Measurements from ENCODE around the gene SLC12A9. TPM values are rescaled to one million over a fixed set of nuclear protein-coding genes. Genes with fewer than 3 reads are reported as not detected.
"Not testable (repeated sequence)": the region's sequence is repeated elsewhere in the genome, so short reads cannot be mapped to it uniquely, and the experiment has no call there.

The SLC12A9 gene
- total and polyA plus RNA-seq, 5 donors from 2014 or later: 5.7 to 42.7 (median 6.3) TPM

- Histone ChIP-seq H3K36me3 (ENCODE audit: control insufficient read depth, insufficient read depth, low read length) (no peaks in the 10 kb centered on the region), H3K9me3 (ENCODE audit: control insufficient read depth in 2 of 2, low read length in 2 of 2) (no peaks in the 10 kb centered on the region), H3K27ac (ENCODE audit: insufficient read depth, low read length, poor library complexity, severe bottlenecking) (no peak overlapping the region), H3K27me3 (ENCODE audit: control insufficient read depth, insufficient read depth, low read length) (no peaks in the 10 kb centered on the region), H3K4me3 (ENCODE audit: low read depth, low read length) (no peak overlapping the region), H3K4me1 (ENCODE audit: control insufficient read depth, insufficient read depth, low read length, poor library complexity, severe bottlenecking) (no peaks in the 10 kb centered on the region)
- Mint-ChIP-seq H3K36me3 (peaks cover 5% of the 10 kb centered on the region), H3K27ac (no peak overlapping the region), H3K27me3 (no peaks in the 10 kb centered on the region), H3K4me3 (no peak overlapping the region), H3K4me1 (no peaks in the 10 kb centered on the region), H3K9me3 (no peaks in the 10 kb centered on the region)
- no peak for DNase-seq
- ATAC-seq (ENCODE audit: low read depth in 2 of 2): no peak
These were observed 41.0 kb upstream of the SLC12A9 start for GRCh38 chr7:100811480-100811879.

GRCh38 chr7:100812729-100813128 lies 39.8 kb upstream of the SLC12A9 start:
- H3K36me3 Mint-ChIP-seq: peaks cover 5% of the 10 kb centered on the region
- no peaks in the 10 kb centered on the region for H3K27me3 Mint-ChIP-seq
- ATAC-seq (ENCODE audit: low read depth in 2 of 2) (no peak), DNase-seq (no peak)
- H3K4me3 Mint-ChIP-seq: no peak overlapping the region
- H3K27ac Mint-ChIP-seq: no peak overlapping the region
- H3K27ac ChIP-seq (ENCODE audit: insufficient read depth, low read length, poor library complexity, severe bottlenecking): no peak overlapping the region
- H3K36me3 ChIP-seq (ENCODE audit: control insufficient read depth, insufficient read depth, low read length): no peaks in the 10 kb centered on the region
- no peaks in the 10 kb centered on the region for H3K4me1 ChIP-seq (ENCODE audit: control insufficient read depth, insufficient read depth, low read length, poor library complexity, severe bottlenecking)
- no peaks in the 10 kb centered on the region for H3K27me3 ChIP-seq (ENCODE audit: control insufficient read depth, insufficient read depth, low read length)
- no peaks in the 10 kb centered on the region for H3K9me3 ChIP-seq (ENCODE audit: control insufficient read depth in 2 of 2, low read length in 2 of 2)
- no peak overlapping the region for H3K4me3 ChIP-seq (ENCODE audit: low read depth, low read length)
- no peaks in the 10 kb centered on the region for H3K4me1 Mint-ChIP-seq
- H3K9me3 Mint-ChIP-seq: no peaks in the 10 kb centered on the region

- H3K27ac ChIP-seq (ENCODE audit: insufficient read depth, low read length, poor library complexity, severe bottlenecking); ATAC-seq (ENCODE audit: low read depth in 2 of 2); H3K36me3 Mint-ChIP-seq: not testable (repeated sequence)
These were observed 36.0 kb upstream of the SLC12A9 start for GRCh38 chr7:100816515-100816914.

GRCh38 chr7:100817097-100817496 lies 35.4 kb upstream of the SLC12A9 start:
- H3K36me3 ChIP-seq (ENCODE audit: control insufficient read depth, insufficient read depth, low read length): no peaks in the 10 kb centered on the region
- peaks cover 5% of the 10 kb centered on the region for H3K36me3 Mint-ChIP-seq
- H3K4me1 Mint-ChIP-seq: no peaks in the 10 kb centered on the region
- H3K4me3 Mint-ChIP-seq: no peak overlapping the region
- peaks cover 8% of the 10 kb centered on the region for H3K27me3 Mint-ChIP-seq
- H3K27me3 ChIP-seq (ENCODE audit: control insufficient read depth, insufficient read depth, low read length): no peaks in the 10 kb centered on the region
- H3K9me3 ChIP-seq (ENCODE audit: control insufficient read depth in 2 of 2, low read length in 2 of 2): no peaks in the 10 kb centered on the region
- no peak for ATAC-seq (ENCODE audit: low read depth in 2 of 2)
- no peak for DNase-seq
- no peaks in the 10 kb centered on the region for H3K9me3 Mint-ChIP-seq
- no peak overlapping the region for H3K4me3 ChIP-seq (ENCODE audit: low read depth, low read length)
- H3K27ac ChIP-seq (ENCODE audit: insufficient read depth, low read length, poor library complexity, severe bottlenecking): no peak overlapping the region
- H3K27ac Mint-ChIP-seq: no peak overlapping the region
- H3K4me1 ChIP-seq (ENCODE audit: control insufficient read depth, insufficient read depth, low read length, poor library complexity, severe bottlenecking): no peaks in the 10 kb centered on the region

More at GRCh38 chr7:100816515-100816914, 36.0 kb upstream of the SLC12A9 start:
- H3K9me3 Mint-ChIP-seq; H3K4me3 Mint-ChIP-seq; H3K36me3 ChIP-seq (ENCODE audit: control insufficient read depth, insufficient read depth, low read length); H3K9me3 ChIP-seq (ENCODE audit: control insufficient read depth in 2 of 2, low read length in 2 of 2); H3K4me1 ChIP-seq (ENCODE audit: control insufficient read depth, insufficient read depth, low read length, poor library complexity, severe bottlenecking); H3K4me1 Mint-ChIP-seq; H3K27me3 ChIP-seq (ENCODE audit: control insufficient read depth, insufficient read depth, low read length); DNase-seq; H3K27ac Mint-ChIP-seq; H3K4me3 ChIP-seq (ENCODE audit: low read depth, low read length); H3K27me3 Mint-ChIP-seq: not testable (repeated sequence)

GRCh38 chr7:100818366-100818765 lies 34.1 kb upstream of the SLC12A9 start:
- Mint-ChIP-seq H3K36me3 (peaks cover 5% of the 10 kb centered on the region), H3K9me3 (no peaks in the 10 kb centered on the region), H3K27ac (no peak overlapping the region), H3K4me3 (no peak overlapping the region), H3K4me1 (no peaks in the 10 kb centered on the region), H3K27me3 (peaks cover 8% of the 10 kb centered on the region)
- no peaks in the 10 kb centered on the region for H3K36me3 ChIP-seq (ENCODE audit: control insufficient read depth, insufficient read depth, low read length)
- H3K27ac ChIP-seq (ENCODE audit: insufficient read depth, low read length, poor library complexity, severe bottlenecking): no peak overlapping the region
- H3K4me3 ChIP-seq (ENCODE audit: low read depth, low read length): no peak overlapping the region
- no peaks in the 10 kb centered on the region for H3K4me1 ChIP-seq (ENCODE audit: control insufficient read depth, insufficient read depth, low read length, poor library complexity, severe bottlenecking)
- no peak for DNase-seq
- H3K9me3 ChIP-seq (ENCODE audit: control insufficient read depth in 2 of 2, low read length in 2 of 2): no peaks in the 10 kb centered on the region
- no peaks in the 10 kb centered on the region for H3K27me3 ChIP-seq (ENCODE audit: control insufficient read depth, insufficient read depth, low read length)
- no peak for ATAC-seq (ENCODE audit: low read depth in 2 of 2)

GRCh38 chr7:100818825-100819224 lies 33.7 kb upstream of the SLC12A9 start:
- H3K27me3 ChIP-seq (ENCODE audit: control insufficient read depth, insufficient read depth, low read length): no peaks in the 10 kb centered on the region
- peaks cover 5% of the 10 kb centered on the region for H3K36me3 Mint-ChIP-seq
- no peaks in the 10 kb centered on the region for H3K9me3 ChIP-seq (ENCODE audit: control insufficient read depth in 2 of 2, low read length in 2 of 2)
- no peaks in the 10 kb centered on the region for H3K4me1 Mint-ChIP-seq
- H3K27me3 Mint-ChIP-seq: peaks cover 9% of the 10 kb centered on the region
- H3K27ac ChIP-seq (ENCODE audit: insufficient read depth, low read length, poor library complexity, severe bottlenecking): no peak overlapping the region
- no peak overlapping the region for H3K4me3 ChIP-seq (ENCODE audit: low read depth, low read length)
- H3K4me1 ChIP-seq (ENCODE audit: control insufficient read depth, insufficient read depth, low read length, poor library complexity, severe bottlenecking): no peaks in the 10 kb centered on the region
- DNase-seq (no peak), ATAC-seq (ENCODE audit: low read depth in 2 of 2) (no peak)
- H3K27ac Mint-ChIP-seq: no peak overlapping the region
- H3K36me3 ChIP-seq (ENCODE audit: control insufficient read depth, insufficient read depth, low read length): no peaks in the 10 kb centered on the region
- no peaks in the 10 kb centered on the region for H3K9me3 Mint-ChIP-seq
- H3K4me3 Mint-ChIP-seq: no peak overlapping the region

- peaks cover 5% of the 10 kb centered on the region for H3K36me3 Mint-ChIP-seq
- no peak for DNase-seq
- no peak overlapping the region for H3K4me3 ChIP-seq (ENCODE audit: low read depth, low read length)
- H3K27ac Mint-ChIP-seq: no peak overlapping the region
- no peaks in the 10 kb centered on the region for H3K9me3 Mint-ChIP-seq
- H3K27me3 Mint-ChIP-seq: peaks cover 12% of the 10 kb centered on the region
- no peaks in the 10 kb centered on the region for H3K9me3 ChIP-seq (ENCODE audit: control insufficient read depth in 2 of 2, low read length in 2 of 2)
- no peak for ATAC-seq (ENCODE audit: low read depth in 2 of 2)
- no peaks in the 10 kb centered on the region for H3K4me1 ChIP-seq (ENCODE audit: control insufficient read depth, insufficient read depth, low read length, poor library complexity, severe bottlenecking)
- no peak overlapping the region for H3K27ac ChIP-seq (ENCODE audit: insufficient read depth, low read length, poor library complexity, severe bottlenecking)
- H3K27me3 ChIP-seq (ENCODE audit: control insufficient read depth, insufficient read depth, low read length): no peaks in the 10 kb centered on the region
- H3K4me3 Mint-ChIP-seq: no peak overlapping the region
- H3K36me3 ChIP-seq (ENCODE audit: control insufficient read depth, insufficient read depth, low read length): no peaks in the 10 kb centered on the region
- H3K4me1 Mint-ChIP-seq: no peaks in the 10 kb centered on the region
These were observed 32.9 kb upstream of the SLC12A9 start for GRCh38 chr7:100819586-100819985.

GRCh38 chr7:100822236-100823139 lies 30.0 kb upstream of the SLC12A9 start:
- H3K27ac ChIP-seq (ENCODE audit: insufficient read depth, low read length, poor library complexity, severe bottlenecking): no peak overlapping the region
- H3K4me3 ChIP-seq (ENCODE audit: low read depth, low read length): no peak overlapping the region
- peaks cover 6% of the 10 kb centered on the region for H3K27me3 ChIP-seq (ENCODE audit: control insufficient read depth, insufficient read depth, low read length)
- DNase-seq (no peak), ATAC-seq (ENCODE audit: low read depth in 2 of 2) (no peak)
- Mint-ChIP-seq H3K4me1 (peaks cover 0 to 12% (median 7%) of the 10 kb centered on the region in 4 donors), H3K27me3 (peaks cover 31% of the 10 kb centered on the region), H3K27ac (no peak overlapping the region), H3K9me3 (peaks cover 0 to 2% (median 0%) of the 10 kb centered on the region in 7 donors), H3K36me3 (no peaks in the 10 kb centered on the region), H3K4me3 (no peak overlapping the region)
- H3K4me1 ChIP-seq (ENCODE audit: control insufficient read depth, insufficient read depth, low read length, poor library complexity, severe bottlenecking): peaks cover 9% of the 10 kb centered on the region
- no peaks in the 10 kb centered on the region for H3K36me3 ChIP-seq (ENCODE audit: control insufficient read depth, insufficient read depth, low read length)
- H3K9me3 ChIP-seq (ENCODE audit: control insufficient read depth in 2 of 2, low read length in 2 of 2): no peaks in the 10 kb centered on the region
